K562 (cell line): ENCODE measurements around the gene OLFML3. TPM values are rescaled to one million over a fixed set of nuclear protein-coding genes. Genes with fewer than 3 reads are reported as not detected.

ENCODE experiments used
- AFF4 ChIP-seq: sonication (generic); formaldehyde crosslinking; IDR thresholded peaks from 2 replicates; pipeline ENCODE4 v1.8.0; 2023; ENCODE audit warnings: mild to moderate bottlenecking, missing genetic modification reagents
- ATF3 ChIP-seq, 2 experiments: fragments of 450-650 bp in 1 of 2; sonication (generic) in 1 of 2; formaldehyde crosslinking in 1 of 2; IDR thresholded peaks in 1 of 2; conservative IDR thresholded peaks in 1 of 2; 2 replicates each; pipeline versions ENCODE4 v1.6.1 to v1.8.1; 2016 to 2023; ENCODE audit warnings: mild to moderate bottlenecking in 2 of 2, moderate library complexity in 2 of 2, inconsistent platforms in 1 of 2, missing genetic modification reagents in 1 of 2
- DEAF1 ChIP-seq: fragments of 450-650 bp; formaldehyde crosslinking; IDR thresholded peaks from 2 replicates; pipeline ENCODE4 v1.4.0; 2020; ENCODE audit warnings: mild to moderate bottlenecking, moderate library complexity
- MCM5 ChIP-seq: fragments of 450-650 bp; IDR thresholded peaks from 2 replicates; pipeline ENCODE4 v1.6.1; 2016; ENCODE audit warnings: low read depth
- PREB ChIP-seq: sonication (generic); formaldehyde crosslinking; IDR thresholded peaks from 2 replicates; pipeline ENCODE4 v1.8.1; 2023; ENCODE audit warnings: mild to moderate bottlenecking, missing genetic modification reagents
- RNF2 ChIP-seq: sonication (generic); IDR thresholded peaks from 2 replicates; pipeline ENCODE4 v1.6.1; 2016
- SP2 ChIP-seq: IDR thresholded peaks from 2 replicates; pipeline ENCODE4 v1.6.1; 2011; ENCODE audit warnings: mild to moderate bottlenecking, low read depth, low read length, moderate library complexity; ENCODE audit not compliant: poor library complexity, severe bottlenecking; ENCODE audit errors: extremely low read depth
- SREBF1 ChIP-seq: fragments of 150-350 bp; IDR thresholded peaks from 2 replicates; pipeline ENCODE4 v1.6.1; 2014; ENCODE audit warnings: antibody characterized with exemption, low read depth, low read length, borderline replicate concordance
- USF2 ChIP-seq: sonication (generic); formaldehyde crosslinking; IDR thresholded peaks from 2 replicates; pipeline ENCODE4 v1.5.0; 2020; ENCODE audit warnings: missing genetic modification reagents
- ZBTB1 ChIP-seq: sonication (generic); formaldehyde crosslinking; IDR thresholded peaks from 2 replicates; pipeline ENCODE4 v1.8.1; 2023; ENCODE audit warnings: missing genetic modification reagents, low read depth, mild to moderate bottlenecking, borderline replicate concordance
- ZFP91 ChIP-seq: sonication (generic); formaldehyde crosslinking; IDR thresholded peaks from 2 replicates; pipeline ENCODE4 v1.8.0; 2022; ENCODE audit warnings: mild to moderate bottlenecking, missing genetic modification reagents
- ZFX ChIP-seq: sonication (generic); formaldehyde crosslinking; IDR thresholded peaks from 2 replicates; pipeline ENCODE4 v1.8.0; 2022; ENCODE audit warnings: mild to moderate bottlenecking, missing genetic modification reagents, moderate library complexity
- ZNF347 ChIP-seq: fragments of 450-650 bp; formaldehyde crosslinking; IDR thresholded peaks from 2 replicates; pipeline ENCODE4 v1.4.0; 2020; ENCODE audit warnings: low read depth, mild to moderate bottlenecking, moderate library complexity
- ZNF57 ChIP-seq: fragments of 450-650 bp; formaldehyde crosslinking; IDR thresholded peaks from 2 replicates; pipeline ENCODE4 v1.4.0; 2020; ENCODE audit warnings: mild to moderate bottlenecking, moderate library complexity
- ZNF584 ChIP-seq: fragments of 200-800 bp; sonication (Bioruptor generic); IDR thresholded peaks from 2 replicates; pipeline ENCODE4 v1.6.1; 2016; ENCODE audit warnings: low read depth, mild to moderate bottlenecking, missing genetic modification characterization, missing compliant biosample characterization
- polyA plus RNA-seq, 8 experiments: library from polyadenylated mRNA; depleted of rRNA in 4 of 8; stranded (reverse) in 5 of 8; unstranded in 3 of 8; fragments of >200 nt; fragmentation: Nextera tagmentation in 2 of 8; fragmentation: Illumina TruSeq in 1 of 8; extraction: Ambion mirVana in 2 of 8; extraction: Trizol in 1 of 8; gene quantifications; 2 replicates each; pipeline versions ENCODE4 v1.2.1 to v1.2.3, GENCODE V29; 2011 to 2014; ENCODE audit warnings: inconsistent platforms in 1 of 8, missing spikeins in 1 of 8
- total RNA-seq, 7 experiments: library from RNA; depleted of rRNA in 6 of 7; stranded (reverse); fragments of >200 nt in 6 of 7; fragmentation: Illumina TruSeq in 2 of 7; extraction: Trizol in 2 of 7; gene quantifications; 2 replicates each; pipeline versions ENCODE4 v1.2.1 to v1.2.3, GENCODE V29; 2011 to 2021; ENCODE audit warnings: low replicate concordance in 1 of 7

The OLFML3 gene
- total and polyA plus RNA-seq, 9 of the 15 experiments (the other 6 are each of a cell fraction or from before 2014, with no cell fraction given) = 0.07 to 0.13 (median 0.07) TPM; not detected in 6

GRCh38 chr1:113929750-113930498 lies 49.4 kb upstream of the OLFML3 start (continued):
- TF ChIP-seq SP2 (no peak), AFF4 (CRISPR knock-in tag) (no peak), USF2 (CRISPR knock-in tag) (no peak), ZNF584 (CRISPR knock-in tag) (no peak), MCM5 (no peak), ZFP91 (CRISPR knock-in tag) (no peak), DEAF1 (no peak), ZBTB1 (CRISPR knock-in tag) (0 out of 2 replicates have a peak, but pooled peaks have one; percentile 5), ATF3 (IDR thresholded peaks at IDR 0.05) (no peak), ATF3 (CRISPR knock-in tag; conservative IDR thresholded peaks at IDR 0.05) (no peak), SREBF1 (no peak), ZFX (CRISPR knock-in tag) (peak; percentile 89; the same call in 1 of the 2 replicates), ZNF347 (no peak), PREB (no peak), RNF2 (no peak), ZNF57 (CRISPR knock-in tag) (no peak)
